Measurements from ENCODE around the gene SIAE.

GRCh38 chr11:124643605-124644425, 29.7 kb downstream of the SIAE start:
- TF ChIP-seq CTCF (IDR thresholded peaks at IDR 0.05) (no peak), POLR2A (IDR thresholded peaks at IDR 0.05) (no peak)

Data from testis (tissue), 2 donors.